ENCODE results near the gene CNKSR2.
A peak's percentile ranks its signal among the peaks of the same experiment; 100 is the strongest.

The CNKSR2 gene

DNA sequence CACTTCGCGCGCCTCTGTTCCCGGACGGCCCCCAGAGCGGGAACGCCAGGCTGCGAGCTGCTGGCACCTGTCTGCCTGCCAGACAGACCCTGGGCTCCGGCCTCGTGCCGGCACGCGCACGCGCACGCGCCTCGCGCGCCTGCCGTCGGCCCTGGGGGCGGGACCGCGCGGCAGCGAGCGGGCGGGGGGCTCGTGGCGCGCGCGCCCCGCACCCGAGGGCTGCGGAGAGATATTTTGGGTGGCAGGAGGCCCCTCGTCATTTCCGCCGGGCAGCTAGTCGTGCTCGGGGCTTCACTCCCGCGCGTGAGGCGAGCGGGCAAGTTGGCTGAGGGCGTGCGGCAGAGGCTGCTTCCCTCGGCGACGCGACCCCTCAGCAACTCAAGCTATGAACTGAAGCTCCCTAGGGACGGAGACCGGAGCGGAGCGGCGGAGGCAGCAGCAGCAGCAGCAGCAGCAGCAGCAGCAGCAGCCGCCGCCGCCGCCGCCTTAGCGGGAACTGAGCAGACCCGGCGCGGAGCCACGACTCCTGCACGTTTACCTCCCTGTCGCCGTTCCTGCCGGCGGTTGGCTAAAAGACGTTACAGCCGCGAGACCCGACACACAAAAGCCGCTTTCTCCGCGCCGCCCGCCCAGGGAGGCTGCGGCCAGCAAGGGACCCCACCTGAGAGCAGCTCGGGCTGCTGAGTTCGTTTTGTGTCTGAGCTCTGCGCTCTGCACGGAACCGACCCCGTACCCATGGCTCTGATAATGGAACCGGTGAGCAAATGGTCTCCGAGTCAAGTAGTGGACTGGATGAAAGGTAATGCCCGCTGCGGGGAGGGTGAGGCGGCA, at the start of gene CNKSR2:
TSS of gene CNKSR2 (plus strand) at position 256 of the 831 bp plus-strand sequence. CDS start at position 736, 480 bp downstream.
- DNase-seq (ENCODE audit: insufficient read length, low spot score) (peak; percentile 56), FAIRE-seq (peak; percentile 84)

DNA sequence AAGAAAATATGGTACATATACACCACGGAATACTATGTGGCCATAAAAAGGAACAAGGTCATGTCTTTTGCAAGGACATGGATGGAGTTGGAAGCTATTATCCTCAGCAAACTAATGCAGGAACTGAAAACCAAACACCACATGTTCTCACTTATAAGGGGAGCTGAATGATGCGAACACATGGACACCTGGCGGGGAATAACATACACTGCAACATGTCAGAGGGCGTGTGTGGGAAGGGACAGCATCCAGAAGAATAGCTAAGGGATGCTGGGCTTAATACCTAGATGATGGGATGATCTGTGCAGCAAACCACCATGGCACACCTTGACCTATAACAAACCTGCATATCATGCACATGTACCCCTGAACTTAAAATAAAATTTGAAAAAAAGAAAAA, 19.5 kb upstream of the CNKSR2 start:
- FAIRE-seq (peak; percentile 64), DNase-seq (ENCODE audit: insufficient read length, low spot score) (no peak)

DNA sequence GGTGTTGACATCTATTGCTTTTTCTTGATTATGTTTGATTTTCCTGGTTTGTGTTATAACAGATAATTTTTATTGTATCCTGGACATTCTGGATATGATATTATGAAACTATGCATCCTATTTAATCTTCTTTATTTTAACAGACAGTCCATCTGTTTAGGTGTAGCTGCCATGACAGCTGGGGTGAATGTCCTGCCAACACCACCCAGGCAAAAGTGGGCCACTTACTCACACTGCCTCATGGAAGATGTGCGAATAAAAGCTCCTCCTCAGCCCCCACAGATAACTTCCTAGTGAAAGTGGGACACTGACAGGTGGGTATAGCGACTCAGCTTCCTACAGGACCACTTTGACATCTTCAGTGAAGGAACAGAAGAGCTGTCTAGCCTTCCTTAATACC, 18.4 kb upstream of the CNKSR2 start:
- FAIRE-seq (no peak), DNase-seq (ENCODE audit: insufficient read length, low spot score) (no peak)

GRCh38 chrX:21369613-21370012, 4.6 kb upstream of the CNKSR2 start:
- no peak for FAIRE-seq
- no peak for DNase-seq (ENCODE audit: insufficient read length, low spot score)

GRCh38 chrX:21373001-21373400, 1.2 kb upstream of the CNKSR2 start:
- DNase-seq (ENCODE audit: insufficient read length, low spot score) (no peak), FAIRE-seq (peak; percentile 57)

DNA sequence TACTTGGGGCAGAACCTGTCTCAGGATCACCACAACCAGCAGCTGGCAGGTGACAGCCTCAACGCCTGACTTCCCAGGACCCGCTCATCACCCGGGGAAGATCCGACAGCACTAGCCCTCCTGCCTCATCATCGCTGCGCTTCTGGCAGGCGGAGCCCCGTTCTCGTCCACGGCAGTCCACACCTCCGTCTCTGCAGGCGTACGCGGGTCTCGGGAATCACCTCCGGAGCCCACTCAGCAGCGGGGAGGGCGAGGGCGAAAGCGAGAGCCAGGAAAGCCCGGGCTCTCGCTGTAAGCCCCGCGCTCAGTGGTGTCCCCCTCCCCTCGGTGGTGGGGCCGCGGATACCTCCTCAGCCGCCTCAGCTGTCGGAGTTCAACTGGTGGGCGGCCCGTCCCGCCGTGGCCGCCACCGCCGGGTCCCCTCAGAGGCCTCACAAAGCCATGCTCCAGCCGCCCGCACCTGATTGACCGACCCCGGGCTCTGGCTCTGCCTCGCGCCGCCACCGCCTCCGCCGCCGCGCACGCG, 518 bp upstream of the CNKSR2 start:
- FAIRE-seq (no peak), DNase-seq (ENCODE audit: insufficient read length, low spot score) (no peak)

- FAIRE-seq (peak; percentile 64), DNase-seq (ENCODE audit: insufficient read length, low spot score) (no peak)
Observed at GRCh38 chrX:21374994-21375707, 933 bp downstream of the CNKSR2 start.

GRCh38 chrX:21375708-21376009, 1.4 kb downstream of the CNKSR2 start:
- no peak for FAIRE-seq
- no peak for DNase-seq (ENCODE audit: insufficient read length, low spot score)

DNA sequence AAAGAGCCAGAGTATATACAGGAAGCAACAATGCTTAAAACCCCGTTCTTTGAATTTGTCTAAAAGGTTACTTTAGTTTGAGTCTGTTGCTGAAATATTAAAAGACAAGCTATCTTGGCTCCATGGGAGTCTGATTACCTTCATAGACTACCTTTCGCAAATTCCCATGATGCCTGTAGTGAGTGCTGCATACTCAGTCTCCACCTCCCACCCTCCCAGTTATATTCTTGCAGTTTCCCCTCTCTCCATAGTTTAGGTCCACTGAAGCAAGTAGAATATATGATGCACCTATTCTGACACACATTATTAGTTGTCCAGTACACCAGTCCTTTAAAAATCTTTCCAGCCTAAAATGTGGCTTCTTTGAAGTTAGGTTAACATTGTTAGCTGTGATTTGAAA, 2.4 kb downstream of the CNKSR2 start:
- DNase-seq (ENCODE audit: insufficient read length, low spot score) (no peak), FAIRE-seq (peak; percentile 80)

- FAIRE-seq: no peak
- no peak for DNase-seq (ENCODE audit: insufficient read length, low spot score)
Observed at GRCh38 chrX:21379991-21380390, 5.8 kb downstream of the CNKSR2 start.

GRCh38 chrX:21382715-21383114, 8.5 kb downstream of the CNKSR2 start:
- no peak for DNase-seq (ENCODE audit: insufficient read length, low spot score)
- peak; percentile 94 for FAIRE-seq

DNA sequence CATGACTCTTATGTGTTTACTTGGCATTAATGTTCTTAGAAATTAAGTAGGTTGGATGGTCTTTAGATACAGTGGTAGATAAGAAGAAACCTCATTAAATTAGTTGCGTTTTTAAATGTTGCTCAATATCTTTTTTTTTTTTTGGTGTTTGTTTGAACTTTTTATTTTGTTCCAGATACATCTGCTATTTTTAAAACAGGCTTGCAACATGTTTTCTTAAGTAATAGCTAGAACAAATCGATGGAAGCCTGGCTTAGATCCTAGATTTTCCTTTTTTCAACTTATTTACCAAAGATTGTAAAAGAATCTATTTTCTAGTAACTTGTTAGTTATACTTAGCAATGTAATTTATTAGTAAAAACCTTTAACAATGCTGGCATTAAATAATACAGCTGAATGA, 9.3 kb downstream of the CNKSR2 start:
- DNase-seq (ENCODE audit: insufficient read length, low spot score) (no peak), FAIRE-seq (no peak)

- FAIRE-seq (no peak), DNase-seq (ENCODE audit: insufficient read length, low spot score) (no peak)
Observed at GRCh38 chrX:21384178-21384577, 10.0 kb downstream of the CNKSR2 start.

GRCh38 chrX:21394792-21395191, 20.6 kb downstream of the CNKSR2 start:
- no peak for FAIRE-seq
- no peak for DNase-seq (ENCODE audit: insufficient read length, low spot score)

DNA sequence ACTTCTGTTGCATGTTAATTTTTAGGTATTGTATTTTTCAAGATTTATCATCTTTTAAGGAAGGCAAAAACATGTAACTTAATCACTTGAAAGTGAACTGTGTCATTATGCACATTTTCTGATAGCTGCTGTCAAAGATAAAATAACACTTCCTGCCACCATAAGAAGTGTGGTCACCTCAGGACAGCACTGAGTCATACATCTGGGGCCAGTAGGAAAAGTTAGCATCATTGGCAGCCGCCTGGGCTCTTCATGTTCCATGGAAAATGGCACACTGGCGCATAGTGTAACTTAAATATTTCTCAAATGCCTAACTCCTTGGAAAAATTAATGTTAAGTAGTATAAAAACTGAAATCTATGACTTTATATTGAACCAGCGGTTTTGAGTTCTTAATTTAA, 24.2 kb downstream of the CNKSR2 start:
- DNase-seq (ENCODE audit: insufficient read length, low spot score) (no peak), FAIRE-seq (no peak)

- FAIRE-seq (peak; percentile 51), DNase-seq (ENCODE audit: insufficient read length, low spot score) (no peak)
Observed at GRCh38 chrX:21400408-21401121, 26.3 kb downstream of the CNKSR2 start.

GRCh38 chrX:21408307-21408706, 34.1 kb downstream of the CNKSR2 start:
- no peak for FAIRE-seq
- DNase-seq (ENCODE audit: insufficient read length, low spot score): no peak

- peak; percentile 51 for FAIRE-seq
Observed at GRCh38 chrX:21408788-21409187, 34.6 kb downstream of the CNKSR2 start.

DNA sequence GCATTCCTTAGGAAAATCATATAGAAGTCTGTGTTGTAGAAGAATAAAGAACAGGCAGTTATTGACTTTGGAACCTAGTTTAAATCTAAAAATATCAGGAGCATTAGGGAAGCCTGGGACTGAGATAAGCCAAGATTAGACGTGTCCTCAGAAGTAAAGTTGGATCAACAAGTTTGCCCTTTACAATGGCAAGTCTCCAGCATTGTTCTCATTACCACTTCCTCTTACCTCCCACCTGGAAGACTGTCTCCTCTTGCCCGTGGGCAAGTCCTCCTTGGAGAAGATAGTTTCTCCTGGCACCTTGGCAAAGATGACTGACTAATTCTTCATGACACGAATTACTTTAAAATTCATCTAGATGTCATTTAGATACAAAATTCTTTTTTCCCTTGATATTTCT, 37.8 kb downstream of the CNKSR2 start:
- peak; percentile 14 for FAIRE-seq

More at GRCh38 chrX:21408788-21409187, 34.6 kb downstream of the CNKSR2 start:
- no peak for DNase-seq (ENCODE audit: insufficient read length, low spot score)

DNA sequence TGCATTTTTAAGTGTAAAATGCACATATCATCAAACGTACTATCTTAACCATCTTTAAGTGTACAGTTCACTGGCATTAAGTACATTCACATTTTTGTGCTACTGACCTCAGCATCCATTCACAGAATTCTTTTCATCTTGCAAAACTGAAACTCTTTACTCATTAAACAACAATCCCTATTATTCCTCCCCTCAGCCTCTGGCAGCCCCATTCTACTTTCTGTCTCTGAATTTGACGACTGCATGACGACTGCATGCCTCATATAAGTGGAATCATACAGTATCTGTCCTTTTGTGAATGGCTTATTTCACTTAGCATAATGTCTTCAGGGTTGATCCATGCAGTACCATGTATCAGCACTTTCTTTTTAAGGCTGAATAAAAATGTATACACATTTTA, 38.7 kb downstream of the CNKSR2 start:
- no peak for DNase-seq (ENCODE audit: insufficient read length, low spot score)

More for the DNA sequence above, 37.8 kb downstream of the CNKSR2 start:
- no peak for DNase-seq (ENCODE audit: insufficient read length, low spot score)

GRCh38 chrX:21427086-21427485, 52.9 kb downstream of the CNKSR2 start:
- FAIRE-seq: no peak

More for the DNA sequence above, 38.7 kb downstream of the CNKSR2 start:
- FAIRE-seq: no peak

More at GRCh38 chrX:21427086-21427485, 52.9 kb downstream of the CNKSR2 start:
- no peak for DNase-seq (ENCODE audit: insufficient read length, low spot score)
